IPS-20b (cell line): ENCODE data around the gene FXYD2.

Experiments
- H3K27ac ChIP-seq: one replicate; pipeline ENCODE4 v1.5.1; 2013; ENCODE audit warnings: low read length
- H3K27me3 ChIP-seq: 2 replicates; pipeline ENCODE4 v1.6.1; 2013; ENCODE audit warnings: mild to moderate bottlenecking, low read length, inconsistent platforms; ENCODE audit not compliant: insufficient read depth
- H3K36me3 ChIP-seq: 2 replicates; pipeline ENCODE4 v1.6.1; 2013; ENCODE audit warnings: low read depth, mild to moderate bottlenecking, inconsistent platforms, low read length, moderate library complexity; ENCODE audit not compliant: insufficient read depth
- H3K4me1 ChIP-seq: 2 replicates; pipeline ENCODE4 v1.6.1; 2013; ENCODE audit warnings: mild to moderate bottlenecking, control low read depth, inconsistent platforms, low read length, moderate library complexity; ENCODE audit not compliant: insufficient read depth
- H3K4me3 ChIP-seq: 2 replicates; pipeline ENCODE4 v1.5.1; 2013; ENCODE audit warnings: mild to moderate bottlenecking, low read length, inconsistent platforms
- H3K9ac ChIP-seq: 2 replicates; pipeline ENCODE4 v1.6.1; 2013; ENCODE audit warnings: low read depth, mild to moderate bottlenecking, inconsistent platforms, low read length, moderate library complexity
- H3K9me3 ChIP-seq: 2 replicates; pipeline ENCODE4 v1.6.1; 2013; ENCODE audit warnings: mild to moderate bottlenecking, low read depth, low read length, inconsistent platforms; ENCODE audit not compliant: insufficient read depth

The FXYD2 gene

DNA sequence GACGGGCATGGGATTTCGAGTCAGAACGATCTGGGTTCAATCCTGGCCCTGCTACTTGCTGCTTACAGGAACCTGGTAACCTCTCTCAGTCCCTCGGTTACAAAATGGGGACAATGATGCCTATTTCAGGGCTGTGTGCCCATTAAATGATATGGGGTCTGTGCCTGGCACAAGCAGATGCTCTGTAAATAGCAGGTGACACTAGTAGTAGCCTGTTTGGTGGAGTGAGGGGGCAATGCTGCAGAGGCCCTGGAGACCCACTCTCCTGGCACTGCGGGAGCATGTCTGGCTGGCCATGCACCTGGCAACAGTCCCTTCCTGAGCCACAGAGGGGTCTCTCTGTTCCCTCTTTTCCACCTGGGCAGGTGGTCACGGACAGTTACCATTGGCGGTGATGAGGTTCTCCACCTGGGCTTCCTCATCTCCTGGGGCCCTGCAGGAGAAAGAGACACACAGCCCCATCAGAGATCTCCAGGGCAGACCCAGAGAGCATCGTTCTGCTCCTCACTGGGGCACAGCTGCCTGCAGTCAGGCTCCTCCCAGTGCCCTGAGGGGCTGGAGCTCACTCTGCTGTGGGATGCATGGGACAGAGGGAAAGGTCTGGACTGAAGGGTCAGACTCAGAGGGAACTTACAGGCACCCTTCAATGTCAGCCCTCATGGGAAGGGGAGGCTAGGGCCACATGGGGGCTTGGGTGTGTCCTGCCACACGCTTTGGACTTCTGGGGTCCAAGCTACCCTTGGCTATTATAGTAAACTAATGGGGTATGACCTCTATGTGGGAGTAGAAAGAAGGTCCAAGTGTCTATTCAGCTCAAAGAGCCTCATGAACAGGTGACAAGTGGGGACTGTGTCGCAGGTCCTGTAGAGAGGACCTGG lies 15.6 kb upstream of the FXYD2 start:
- no peak overlapping the region for H3K4me3 ChIP-seq
- no peaks in the 10 kb centered on the region for H3K9me3 ChIP-seq
- H3K9ac ChIP-seq: no peak overlapping the region
- no peaks in the 10 kb centered on the region for H3K27me3 ChIP-seq
- H3K36me3 ChIP-seq: no peaks in the 10 kb centered on the region
- no peaks in the 10 kb centered on the region for H3K4me1 ChIP-seq
- H3K27ac ChIP-seq: no peak overlapping the region

DNA sequence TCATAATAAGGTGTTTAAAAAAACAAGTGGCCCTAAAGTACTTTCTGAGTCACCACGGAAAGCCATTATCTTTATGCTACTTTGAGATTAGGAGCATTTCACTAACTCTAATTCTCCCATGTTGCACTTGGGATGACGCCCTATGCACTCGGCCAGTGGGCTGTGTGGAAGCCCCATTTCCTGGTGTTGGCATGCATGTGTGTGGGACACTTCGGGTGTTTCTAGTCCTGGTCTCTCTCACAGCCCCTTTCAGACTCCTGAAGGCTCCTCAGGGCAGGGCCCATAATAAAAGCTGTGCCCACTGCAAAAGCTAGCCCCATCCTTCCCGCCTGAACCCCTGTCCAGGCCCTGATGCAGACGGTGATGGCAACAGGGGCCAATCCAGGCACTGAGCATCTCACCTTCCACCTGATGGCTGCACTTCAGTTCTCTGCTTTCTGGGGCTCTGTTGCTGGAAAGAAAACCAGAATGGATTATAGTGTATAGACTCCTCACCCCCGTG lies 14.9 kb upstream of the FXYD2 start:
- no peak overlapping the region for H3K4me3 ChIP-seq
- H3K27ac ChIP-seq: no peak overlapping the region
- no peaks in the 10 kb centered on the region for H3K9me3 ChIP-seq
- no peaks in the 10 kb centered on the region for H3K36me3 ChIP-seq
- no peaks in the 10 kb centered on the region for H3K27me3 ChIP-seq
- H3K4me1 ChIP-seq: no peaks in the 10 kb centered on the region
- H3K9ac ChIP-seq: no peak overlapping the region

DNA sequence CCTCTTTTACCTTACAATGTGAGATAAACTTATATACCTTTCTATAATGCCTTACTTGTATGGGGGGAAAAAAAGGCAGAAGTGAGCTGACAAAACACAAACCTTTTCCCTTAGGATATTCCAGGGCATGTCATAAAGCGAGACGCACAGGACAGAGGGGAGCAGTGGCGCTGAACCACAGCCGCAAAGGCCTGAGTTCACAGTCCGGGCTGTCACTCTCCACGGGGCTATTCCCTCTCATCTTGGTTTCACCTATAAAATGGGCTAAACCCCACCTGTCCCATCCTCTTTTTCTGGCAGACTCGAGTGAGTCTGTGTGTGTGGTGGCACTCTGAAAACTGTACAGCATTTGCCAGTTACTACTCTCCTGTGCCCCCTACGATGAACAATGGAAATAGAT lies 14.4 kb upstream of the FXYD2 start:
- Histone ChIP-seq H3K4me1 (no peaks in the 10 kb centered on the region), H3K27ac (no peak overlapping the region), H3K36me3 (no peaks in the 10 kb centered on the region), H3K27me3 (no peaks in the 10 kb centered on the region), H3K4me3 (no peak overlapping the region), H3K9me3 (no peaks in the 10 kb centered on the region), H3K9ac (no peak overlapping the region)

DNA sequence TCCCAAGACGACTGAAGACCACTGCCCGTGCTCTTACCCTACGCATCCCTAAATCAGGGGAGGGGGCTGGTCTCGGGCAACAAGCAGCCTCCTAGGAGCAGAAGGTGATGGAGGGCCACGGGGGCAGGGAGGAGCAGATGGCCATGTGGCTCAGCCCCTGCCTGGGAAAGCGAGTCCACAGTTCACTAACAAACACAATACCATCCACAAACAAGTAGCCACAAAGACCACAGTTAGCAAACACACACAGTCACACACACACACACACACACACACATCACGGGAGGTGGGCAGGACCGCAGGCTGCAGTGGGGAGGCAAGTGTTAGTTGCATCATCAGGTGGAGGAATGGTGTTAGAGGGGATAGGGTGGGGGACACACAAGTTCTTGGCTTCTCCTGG lies 13.2 kb upstream of the FXYD2 start:
- H3K9ac ChIP-seq: no peak overlapping the region
- H3K27ac ChIP-seq: no peak overlapping the region
- no peaks in the 10 kb centered on the region for H3K4me1 ChIP-seq
- H3K36me3 ChIP-seq: no peaks in the 10 kb centered on the region
- no peaks in the 10 kb centered on the region for H3K27me3 ChIP-seq
- no peak overlapping the region for H3K4me3 ChIP-seq
- H3K9me3 ChIP-seq: no peaks in the 10 kb centered on the region

DNA sequence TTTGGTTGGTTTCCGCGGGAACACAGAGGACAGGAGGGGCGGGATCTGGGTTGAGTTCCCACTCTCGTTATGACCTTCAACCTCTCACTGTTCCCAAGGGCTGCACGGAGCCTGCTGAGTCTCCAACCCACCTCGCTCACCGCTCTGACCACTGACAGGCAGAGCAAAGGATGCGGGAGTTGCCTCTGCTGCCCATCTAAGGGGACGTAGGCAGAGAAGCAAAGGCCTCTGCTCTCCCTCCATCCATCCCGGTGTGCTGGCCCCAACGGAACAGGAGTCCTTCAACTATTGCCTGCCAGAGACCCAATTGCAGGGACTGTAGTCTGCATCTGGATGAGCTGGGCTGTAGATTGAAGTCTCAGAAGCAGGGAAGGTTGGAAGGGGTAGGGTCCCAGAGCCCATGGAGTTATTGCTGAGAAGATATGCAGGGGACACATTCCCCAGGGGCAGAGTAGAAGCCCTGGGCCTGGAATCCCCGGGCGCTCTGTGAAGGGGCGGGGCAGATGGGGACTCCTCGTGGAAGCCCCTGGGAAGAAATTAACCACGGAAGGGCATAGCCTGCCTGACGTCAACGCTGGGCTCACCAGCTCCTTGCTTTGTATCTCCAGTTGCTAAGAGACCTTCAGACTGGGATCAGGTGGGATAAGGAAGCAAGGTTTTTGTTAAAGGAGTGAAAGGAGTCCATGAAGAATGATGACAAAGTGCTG lies 12.7 kb upstream of the FXYD2 start:
- no peaks in the 10 kb centered on the region for H3K9me3 ChIP-seq
- H3K9ac ChIP-seq: no peak overlapping the region
- no peak overlapping the region for H3K27ac ChIP-seq
- no peaks in the 10 kb centered on the region for H3K36me3 ChIP-seq
- H3K4me3 ChIP-seq: no peak overlapping the region
- no peaks in the 10 kb centered on the region for H3K27me3 ChIP-seq
- no peaks in the 10 kb centered on the region for H3K4me1 ChIP-seq

DNA sequence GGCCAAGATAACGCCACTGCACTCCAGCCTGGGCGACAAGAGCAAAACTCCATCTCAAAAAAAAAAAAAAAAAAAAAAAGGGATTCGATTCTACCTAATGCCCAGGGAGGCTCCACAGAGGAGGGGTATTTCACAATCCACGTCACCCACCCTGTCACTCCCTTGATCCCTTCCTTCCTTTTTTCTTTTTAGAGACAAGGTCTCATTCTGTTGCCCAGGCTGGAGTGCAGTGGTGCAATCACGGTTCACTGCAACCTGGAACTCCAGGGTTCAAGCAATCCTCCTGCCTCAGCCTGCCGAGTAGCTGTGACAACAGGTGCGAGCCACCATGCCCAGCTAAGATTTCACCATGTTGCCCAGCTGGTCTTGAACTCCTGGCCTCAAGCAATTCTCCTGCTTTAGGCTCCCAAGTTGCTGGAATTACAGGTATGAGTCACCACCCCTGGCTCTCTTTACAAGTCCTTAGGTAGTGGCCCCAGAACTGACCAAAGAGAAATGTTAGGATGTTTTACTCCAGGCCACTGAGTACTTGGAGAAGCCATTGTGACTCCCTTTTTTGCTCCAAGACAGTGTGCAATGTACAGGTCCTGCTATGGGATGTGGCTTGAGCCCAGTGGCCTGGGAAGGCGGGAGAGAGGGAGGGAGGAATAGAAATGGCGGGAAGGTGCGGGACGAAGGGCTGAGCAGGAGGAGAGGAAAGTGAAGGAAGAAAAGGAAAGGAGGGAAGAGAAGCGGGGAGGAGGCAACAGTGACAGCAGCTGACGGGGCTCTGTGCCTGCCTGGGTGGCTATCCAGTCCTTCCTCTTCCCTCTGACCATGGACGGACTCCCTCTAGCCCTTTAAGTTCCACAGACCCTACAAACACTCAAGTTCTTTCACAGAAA lies 11.8 kb upstream of the FXYD2 start:
- Histone ChIP-seq H3K9me3 (no peaks in the 10 kb centered on the region), H3K4me3 (no peak overlapping the region), H3K27ac (no peak overlapping the region), H3K9ac (no peak overlapping the region), H3K4me1 (no peaks in the 10 kb centered on the region), H3K27me3 (no peaks in the 10 kb centered on the region), H3K36me3 (no peaks in the 10 kb centered on the region)

DNA sequence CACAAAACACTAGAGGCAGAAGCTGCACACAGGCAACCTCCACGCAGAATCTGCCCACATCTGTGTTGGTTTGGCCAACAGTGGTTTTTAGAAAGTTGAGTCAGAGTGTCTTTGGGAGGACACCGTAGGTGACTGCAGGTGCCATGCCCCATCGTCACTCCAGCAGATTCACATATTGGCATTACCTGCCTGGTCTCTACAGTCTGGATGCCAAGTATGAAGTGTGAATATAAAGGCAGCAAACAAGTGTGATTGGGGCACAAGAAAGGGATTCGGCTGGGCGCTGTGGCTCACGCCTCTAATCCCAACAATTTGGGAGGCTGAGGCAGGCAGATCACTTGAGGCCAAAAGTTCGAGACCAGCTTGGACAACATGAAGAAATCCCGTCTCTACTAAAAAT lies 11.0 kb upstream of the FXYD2 start:
- Histone ChIP-seq H3K36me3 (no peaks in the 10 kb centered on the region), H3K27ac (no peak overlapping the region), H3K4me1 (peaks cover 3% of the 10 kb centered on the region; the same call in 1 of the 2 replicates), H3K27me3 (no peaks in the 10 kb centered on the region), H3K4me3 (no peak overlapping the region), H3K9ac (no peak overlapping the region), H3K9me3 (no peaks in the 10 kb centered on the region)

DNA sequence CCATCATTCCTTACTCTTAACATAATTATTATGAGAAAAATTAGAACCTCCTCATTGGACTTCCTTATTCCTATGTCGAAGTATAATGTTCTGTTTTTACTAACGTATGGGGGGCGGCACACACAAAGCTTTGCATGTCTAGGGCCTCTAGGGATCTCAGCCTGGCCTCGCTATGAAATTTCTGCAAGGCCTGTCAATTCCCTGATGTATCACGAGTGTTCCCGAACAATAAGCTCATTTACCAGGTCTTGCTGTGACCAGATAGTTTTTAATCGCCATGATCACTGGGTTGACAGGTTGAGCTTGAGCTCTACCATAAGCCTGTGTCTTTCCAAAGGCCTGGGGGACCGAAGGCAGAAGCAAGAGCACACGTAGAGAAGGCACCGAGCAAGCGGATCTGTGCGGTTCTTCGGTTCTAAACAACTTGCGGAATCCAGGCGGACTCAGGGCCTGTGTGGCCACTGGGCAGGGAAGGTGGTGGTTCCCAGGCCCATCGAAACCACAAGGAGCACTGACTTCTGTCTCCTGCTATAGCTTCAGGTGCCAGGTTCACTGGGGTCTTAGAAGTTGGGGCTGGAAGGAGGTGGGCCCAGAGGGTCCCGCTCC lies 10.4 kb upstream of the FXYD2 start:
- Histone ChIP-seq H3K4me1 (peaks cover 6% of the 10 kb centered on the region), H3K27ac (no peak overlapping the region), H3K9me3 (no peaks in the 10 kb centered on the region), H3K4me3 (no peak overlapping the region), H3K27me3 (no peaks in the 10 kb centered on the region), H3K36me3 (no peaks in the 10 kb centered on the region), H3K9ac (no peak overlapping the region)

DNA sequence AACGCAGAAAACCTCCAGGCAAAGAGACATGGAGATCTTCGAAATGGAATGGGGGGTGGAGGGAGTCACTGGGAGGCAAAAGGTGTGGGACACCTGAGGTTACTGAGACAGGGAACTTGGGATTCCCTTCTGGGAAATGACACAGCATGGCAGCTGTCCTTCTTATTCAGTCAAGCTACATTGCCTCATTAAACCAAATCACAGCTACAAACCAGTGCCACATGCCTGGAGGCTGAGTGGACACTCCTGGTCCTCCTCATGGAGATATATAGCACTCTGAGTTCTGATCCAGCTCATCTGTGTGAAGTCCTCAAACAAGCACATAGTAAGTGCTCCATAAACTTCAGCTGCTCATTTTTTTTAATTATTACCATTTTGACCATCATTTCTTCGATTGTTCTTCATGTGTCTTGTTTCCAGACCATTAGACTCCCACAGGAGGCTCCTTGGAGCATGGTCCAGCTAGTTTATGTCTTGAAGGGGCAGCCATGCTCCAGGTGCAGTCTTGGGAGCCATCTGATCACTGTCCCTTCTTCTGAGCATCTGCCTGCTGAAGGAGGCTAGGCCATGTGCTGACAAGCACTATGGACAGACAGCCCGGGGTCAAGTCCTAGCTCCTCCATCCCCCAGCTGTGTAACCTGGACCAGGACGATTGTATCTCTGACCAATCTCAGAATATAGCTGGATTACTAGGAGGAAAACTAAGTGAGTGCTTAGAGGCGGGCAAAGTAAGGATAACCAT lies 9.7 kb upstream of the FXYD2 start:
- Histone ChIP-seq H3K36me3 (no peaks in the 10 kb centered on the region), H3K4me3 (no peak overlapping the region), H3K9me3 (no peaks in the 10 kb centered on the region), H3K4me1 (peaks cover 6% of the 10 kb centered on the region), H3K9ac (no peak overlapping the region), H3K27me3 (no peaks in the 10 kb centered on the region), H3K27ac (no peak overlapping the region)

DNA sequence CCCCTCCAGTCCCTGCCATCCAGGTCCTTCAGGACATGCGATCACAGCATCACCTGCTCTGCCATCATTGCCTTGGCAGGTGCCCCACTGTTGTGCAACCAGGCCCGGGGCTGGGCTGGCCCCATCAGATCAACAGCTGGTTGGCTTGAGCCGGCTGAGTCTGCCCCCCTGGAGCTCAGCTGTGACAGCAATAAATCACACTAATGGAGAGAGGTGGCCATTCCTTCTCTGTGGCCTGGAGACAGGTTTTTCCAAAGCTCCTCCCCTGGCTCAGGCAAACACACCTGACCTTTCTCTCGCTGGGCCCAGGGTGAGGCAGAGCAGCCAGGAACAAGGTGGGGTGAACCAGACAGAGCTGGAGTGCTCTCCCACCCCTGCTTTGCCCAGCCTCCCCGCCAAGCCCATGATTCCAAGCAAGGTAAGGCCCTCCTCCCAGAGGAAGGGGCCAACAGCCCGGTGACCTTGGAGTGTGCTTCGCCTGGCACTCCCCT lies 8.9 kb upstream of the FXYD2 start:
- H3K36me3 ChIP-seq: no peaks in the 10 kb centered on the region
- no peak overlapping the region for H3K27ac ChIP-seq
- peaks cover 6% of the 10 kb centered on the region for H3K4me1 ChIP-seq
- H3K9me3 ChIP-seq: no peaks in the 10 kb centered on the region
- no peak overlapping the region for H3K4me3 ChIP-seq
- no peaks in the 10 kb centered on the region for H3K27me3 ChIP-seq
- H3K9ac ChIP-seq: no peak overlapping the region
